ENCODE measurements around the gene MAML2. TPM values are rescaled to one million over a fixed set of nuclear protein-coding genes. Genes with fewer than 3 reads are reported as not detected.

MAML2 gene
- polyA plus RNA-seq, 3 donors: 0.57 to 7.6 (median 1.2) TPM

- intact Hi-C loops (cut with micrococcal nuclease): loop anchor here in 1 of 2 donors (10.0 kb wide), 1 partner anchor 74 kb away; no protein-coding TSS in a partner anchor
- Mint-ChIP-seq H3K27me3 (ENCODE audit: low read depth in 3 of 3) (peaks cover 0 to 2% (median 0%) of the 10 kb centered on the region in 3 donors), H3K4me1 (peaks cover 67% of the 10 kb centered on the region), H3K36me3 (peaks cover 17 to 18% of the 10 kb centered on the region in 2 donors), H3K9me3 (peaks cover 0 to 3% (median 0%) of the 10 kb centered on the region in 7 donors), H3K4me3 (peak overlapping the region; percentile 72 to 77), H3K27ac (peak overlapping the region; percentile 90 to 98 (median 96))
- Histone ChIP-seq H3K36me3 (replicated peaks in 1 of 2; ENCODE audit: control insufficient read depth in 1 of 2, insufficient read depth in 2 of 2, low read length in 2 of 2) (no peaks in the 10 kb centered on the region), H3K4me3 (replicated peaks in 1 of 3; ENCODE audit: low read depth in 2 of 3, low read length in 3 of 3) (peak overlapping the region; percentile 11 to 100 (median 22)), H3K4me1 (ENCODE audit: control insufficient read depth in 1 of 2, insufficient read depth in 2 of 2, low read length in 2 of 2) (peaks cover 58 to 75% of the 10 kb centered on the region in 2 donors), H4K20me1 (ENCODE audit: insufficient read depth, low read length) (peaks cover 9% of the 10 kb centered on the region), H2AFZ (ENCODE audit: insufficient read depth, low read depth, low read length, poor library complexity, severe bottlenecking) (peak overlapping the region; percentile 64), H3K27me3 (ENCODE audit: control insufficient read depth in 2 of 2, insufficient read depth in 2 of 2, low read length in 2 of 2) (no peaks in the 10 kb centered on the region), H3K79me2 (ENCODE audit: insufficient read depth, low read length) (peaks cover 36% of the 10 kb centered on the region), H3K9ac (ENCODE audit: insufficient read depth, low read length, poor library complexity, severe bottlenecking) (peak overlapping the region; percentile 64), H3K9me3 (replicated peaks in 1 of 2; ENCODE audit: control insufficient read depth in 1 of 2, insufficient read depth in 1 of 2, low read length in 2 of 2) (no peaks in the 10 kb centered on the region), H3K27ac (ENCODE audit: low read depth in 1 of 2, low read length in 2 of 2) (peak overlapping the region; percentile 62 to 93), H3K4me2 (replicated peaks; ENCODE audit: extremely low read depth, low read length, poor library complexity, severe bottlenecking) (peak overlapping the region; percentile 88)
- peak; percentile 76 to 93 (median 92) for DNase-seq
- TF ChIP-seq CTCF (IDR thresholded peaks at IDR 0.05): no peak
- 5% methylated on average over 9 of the region's 13 CpGs for WGBS (ENCODE audit: insufficient coverage)
These were observed 3.9 kb downstream of the MAML2 start for GRCh38 chr11:96338910-96339705.

GRCh38 chr11:96337541-96338431, 5.2 kb downstream of the MAML2 start:
- Histone ChIP-seq H4K20me1 (ENCODE audit: insufficient read depth, low read length) (peaks cover 9% of the 10 kb centered on the region), H3K27ac (ENCODE audit: low read depth in 1 of 2, low read length in 2 of 2) (peak overlapping the region in 1 of 2 donors; percentile 93), H2AFZ (ENCODE audit: insufficient read depth, low read depth, low read length, poor library complexity, severe bottlenecking) (no peak overlapping the region), H3K79me2 (ENCODE audit: insufficient read depth, low read length) (peaks cover 36% of the 10 kb centered on the region), H3K9me3 (replicated peaks in 1 of 2; ENCODE audit: control insufficient read depth in 1 of 2, insufficient read depth in 1 of 2, low read length in 2 of 2) (no peaks in the 10 kb centered on the region), H3K4me2 (replicated peaks; ENCODE audit: extremely low read depth, low read length, poor library complexity, severe bottlenecking) (peak overlapping the region; percentile 88), H3K4me1 (ENCODE audit: control insufficient read depth in 1 of 2, insufficient read depth in 2 of 2, low read length in 2 of 2) (peaks cover 57 to 71% of the 10 kb centered on the region in 2 donors), H3K4me3 (replicated peaks in 1 of 3; ENCODE audit: low read depth in 2 of 3, low read length in 3 of 3) (peak overlapping the region in 1 of 3 experiments; percentile 100), H3K36me3 (replicated peaks in 1 of 2; ENCODE audit: control insufficient read depth in 1 of 2, insufficient read depth in 2 of 2, low read length in 2 of 2) (no peaks in the 10 kb centered on the region), H3K27me3 (ENCODE audit: control insufficient read depth in 2 of 2, insufficient read depth in 2 of 2, low read length in 2 of 2) (no peaks in the 10 kb centered on the region), H3K9ac (ENCODE audit: insufficient read depth, low read length, poor library complexity, severe bottlenecking) (peak overlapping the region; percentile 64)
- Mint-ChIP-seq H3K9me3 (peaks cover 0 to 3% (median 0%) of the 10 kb centered on the region in 7 donors), H3K4me1 (peaks cover 67% of the 10 kb centered on the region), H3K27ac (peak overlapping the region in 6 of 7 donors; percentile 40 to 98 (median 95)), H3K36me3 (peaks cover 17 to 20% of the 10 kb centered on the region in 2 donors), H3K4me3 (peak overlapping the region; percentile 57 to 72), H3K27me3 (ENCODE audit: low read depth in 3 of 3) (no peaks in the 10 kb centered on the region)
- peak; percentile 40 to 75 (median 50) for DNase-seq
- no peak for TF ChIP-seq CTCF (IDR thresholded peaks at IDR 0.05)
- intact Hi-C loops (cut with micrococcal nuclease): loop anchor here in 1 of 2 donors (10.0 kb wide), 1 partner anchor 73 kb away; no protein-coding TSS in a partner anchor
- WGBS (ENCODE audit: insufficient coverage): 50% methylated on average over 2 of the region's 6 CpGs
